Measurements from ENCODE around the gene EP400.

DNA sequence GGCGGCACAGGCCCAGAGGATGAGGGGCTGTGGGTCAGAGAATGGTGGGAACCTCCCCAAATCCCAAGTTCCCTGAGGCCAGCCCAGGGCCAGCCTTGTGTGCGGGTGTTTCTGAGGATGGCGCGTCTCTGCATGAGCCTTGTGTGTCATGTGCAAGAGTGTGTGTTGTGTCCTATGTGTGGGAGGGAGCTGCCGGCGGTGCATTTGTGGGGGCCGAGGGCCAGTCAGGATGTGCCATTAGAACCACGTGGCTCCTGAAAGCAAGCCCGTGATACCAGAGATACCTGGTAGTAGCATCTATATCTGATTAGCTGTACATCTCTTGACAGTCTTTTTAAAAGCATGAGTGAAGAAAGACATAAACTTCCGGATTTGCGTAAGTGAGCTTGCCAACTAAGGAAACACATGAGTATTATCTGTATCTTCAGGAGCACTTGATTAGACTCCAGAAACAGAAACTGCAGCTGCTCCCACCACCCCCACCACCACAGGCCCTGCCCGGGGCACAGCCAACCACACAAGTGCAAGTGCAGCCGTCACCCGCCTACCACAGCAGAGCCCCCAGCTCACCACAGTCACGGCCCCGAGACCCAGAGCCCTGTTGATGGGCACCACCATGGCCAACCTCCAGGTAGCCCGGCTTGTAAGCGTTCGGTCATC is 175.2 kb downstream of the EP400 start:
- no peak for TF ChIP-seq EZH2 (IDR thresholded peaks at IDR 0.05; ENCODE audit: borderline replicate concordance, low read length)
- TF ChIP-seq, protein P1, sequence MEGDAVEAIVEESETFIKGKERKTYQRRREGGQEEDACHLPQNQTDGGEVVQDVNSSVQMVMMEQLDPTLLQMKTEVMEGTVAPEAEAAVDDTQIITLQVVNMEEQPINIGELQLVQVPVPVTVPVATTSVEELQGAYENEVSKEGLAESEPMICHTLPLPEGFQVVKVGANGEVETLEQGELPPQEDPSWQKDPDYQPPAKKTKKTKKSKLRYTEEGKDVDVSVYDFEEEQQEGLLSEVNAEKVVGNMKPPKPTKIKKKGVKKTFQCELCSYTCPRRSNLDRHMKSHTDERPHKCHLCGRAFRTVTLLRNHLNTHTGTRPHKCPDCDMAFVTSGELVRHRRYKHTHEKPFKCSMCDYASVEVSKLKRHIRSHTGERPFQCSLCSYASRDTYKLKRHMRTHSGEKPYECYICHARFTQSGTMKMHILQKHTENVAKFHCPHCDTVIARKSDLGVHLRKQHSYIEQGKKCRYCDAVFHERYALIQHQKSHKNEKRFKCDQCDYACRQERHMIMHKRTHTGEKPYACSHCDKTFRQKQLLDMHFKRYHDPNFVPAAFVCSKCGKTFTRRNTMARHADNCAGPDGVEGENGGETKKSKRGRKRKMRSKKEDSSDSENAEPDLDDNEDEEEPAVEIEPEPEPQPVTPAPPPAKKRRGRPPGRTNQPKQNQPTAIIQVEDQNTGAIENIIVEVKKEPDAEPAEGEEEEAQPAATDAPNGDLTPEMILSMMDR (IDR thresholded peaks at IDR 0.05; ENCODE audit: low read length) = no peak
